ENCODE data around the gene RPLP2.

The RPLP2 gene

GRCh38 chr11:774873-775592 is 34.7 kb upstream of the RPLP2 start:
- DNase-seq, result no peak

GRCh38 chr11:776263-776560 is 33.6 kb upstream of the RPLP2 start:
- no peak for DNase-seq

DNA sequence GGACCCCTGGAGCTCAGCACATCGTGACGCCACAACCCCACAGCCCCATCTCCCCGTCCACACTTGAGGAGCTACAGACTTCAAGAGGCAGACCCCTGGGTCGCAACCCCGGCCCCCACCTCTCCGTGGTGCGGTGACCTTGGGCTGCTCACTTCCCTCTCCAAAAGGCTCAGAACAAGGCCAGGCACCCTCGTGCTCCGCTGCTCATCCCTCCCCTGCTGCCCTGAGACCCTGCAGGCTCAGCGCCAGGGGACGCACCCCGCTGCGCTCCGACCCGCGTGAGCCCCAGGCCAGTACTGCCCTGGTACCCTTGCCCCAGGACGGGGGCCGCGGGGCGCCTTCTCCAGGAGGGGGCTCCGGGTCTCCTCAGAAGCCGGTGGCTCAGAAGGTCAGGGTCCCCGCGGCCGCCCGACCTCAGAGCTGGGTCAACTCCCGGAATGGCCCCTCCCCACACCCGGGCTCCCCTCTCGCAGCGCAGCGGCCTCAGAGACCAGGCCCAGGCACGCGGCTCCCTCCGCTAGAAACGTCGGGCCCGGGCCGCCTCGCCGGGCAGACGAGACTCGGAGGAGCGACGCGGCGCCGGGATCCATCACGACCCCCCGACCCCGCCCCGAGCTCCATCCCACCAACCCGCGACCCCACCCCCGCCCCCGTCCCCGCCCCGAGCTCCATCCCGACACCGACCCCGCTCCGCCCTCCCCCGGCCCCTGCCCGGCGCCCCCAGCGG is 33.0 kb upstream of the RPLP2 start:
- no peak for DNase-seq

DNA sequence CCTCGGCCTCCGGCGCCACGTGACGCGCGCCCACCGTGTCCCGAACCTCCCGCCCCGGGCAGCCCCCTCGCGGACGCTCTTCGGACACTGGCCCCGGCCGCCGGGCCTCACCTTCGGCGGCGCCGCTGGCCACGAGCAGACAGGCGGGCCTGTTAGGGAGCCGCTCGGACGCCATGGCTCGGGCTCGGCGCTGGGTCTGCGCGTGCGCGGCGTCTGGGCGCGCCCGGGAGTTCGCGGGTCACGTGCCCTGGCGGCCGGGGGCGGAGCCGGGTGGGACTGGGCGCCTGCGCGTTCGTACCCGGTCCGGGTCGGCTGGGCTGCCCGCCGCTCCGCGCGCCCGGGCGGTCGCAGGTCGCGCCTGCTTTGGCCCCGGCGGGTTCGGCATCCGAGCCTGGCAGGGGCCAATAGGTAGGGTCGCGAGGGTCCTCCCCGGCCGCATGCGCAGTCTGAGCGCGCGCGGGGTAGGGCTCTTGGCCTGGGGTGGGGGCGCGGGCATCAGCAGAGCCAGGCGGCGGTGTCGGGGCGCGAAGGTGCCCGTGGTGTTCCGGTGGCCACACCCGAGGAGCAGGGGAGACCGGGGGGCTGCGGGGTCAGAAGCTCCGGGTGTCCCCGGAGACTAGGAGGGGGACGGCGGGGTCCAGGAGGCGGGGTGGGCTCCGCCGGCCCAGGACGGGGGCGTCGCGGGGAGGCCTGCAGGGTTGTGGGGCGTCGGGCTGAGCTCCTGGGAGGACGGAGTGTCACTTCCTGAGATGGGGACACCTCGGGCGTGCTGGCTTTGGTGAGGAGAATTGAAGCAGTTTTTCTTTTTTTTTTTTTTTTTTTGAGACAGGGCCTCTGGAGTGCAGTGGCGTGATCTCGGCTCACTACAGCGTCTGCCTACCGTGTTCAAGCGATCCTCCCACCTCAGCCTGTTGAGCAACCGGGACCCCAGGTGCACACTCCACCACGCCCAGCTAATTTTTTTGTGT is 32.2 kb upstream of the RPLP2 start, which contains the start of gene GATD1:
GATD1 (minus strand) TSS at position 200 of the 968 bp plus-strand sequence; CDS start at position 175, 25 bp downstream.
- DNase-seq, result peak in 1 of 2 experiments; percentile 35

DNA sequence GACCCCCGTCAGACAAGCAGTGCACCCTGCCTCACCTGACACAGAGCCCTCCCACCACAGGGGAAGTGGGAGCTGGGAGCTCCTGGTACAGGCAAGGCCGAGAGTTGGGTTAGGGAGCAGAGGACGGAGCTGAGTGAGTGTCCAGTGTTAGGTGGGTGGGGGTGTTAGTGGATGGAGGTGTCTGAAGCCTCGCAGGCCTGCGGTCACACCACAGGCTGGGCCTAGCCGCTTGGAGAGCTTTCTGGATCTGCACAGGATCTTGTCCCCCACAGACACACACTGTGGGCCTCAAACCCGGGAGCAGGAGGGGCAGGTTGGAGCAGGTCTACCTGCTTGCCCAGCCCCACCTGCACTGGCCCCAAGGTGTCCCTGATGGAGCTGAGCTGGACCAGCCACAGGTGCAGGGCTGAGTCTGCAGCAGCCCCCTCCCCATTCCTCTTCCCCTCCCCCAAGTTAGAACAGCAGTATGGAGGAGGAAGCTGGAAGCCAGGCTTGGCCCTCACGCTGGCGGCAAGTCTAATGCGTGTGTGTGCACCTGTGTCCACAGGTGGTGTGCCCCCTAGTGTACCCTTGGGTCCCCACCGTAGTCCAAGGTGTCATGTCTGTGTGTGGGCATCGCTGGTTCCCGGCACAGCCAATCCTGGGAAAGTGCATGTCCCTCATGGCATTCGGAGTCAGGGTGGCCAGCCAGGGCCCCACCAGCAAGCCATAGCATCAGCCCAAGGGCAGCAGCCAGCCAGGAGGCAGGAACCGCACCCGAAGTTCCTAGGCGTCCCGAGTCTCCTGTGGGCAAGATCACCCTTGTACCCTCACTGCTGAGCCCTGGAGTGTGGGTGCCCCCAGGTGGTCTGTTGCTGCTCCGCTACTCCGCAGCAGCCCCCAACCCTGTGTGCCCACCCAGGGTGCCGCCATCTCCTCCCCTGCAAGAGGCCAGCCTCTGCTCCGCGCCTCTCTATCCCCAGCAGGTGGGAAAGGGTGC is 30.5 kb upstream of the RPLP2 start:
- DNase-seq, result no peak

- DNase-seq, result no peak
Measured at GRCh38 chr11:779955-780532, 29.7 kb upstream of the RPLP2 start.

GRCh38 chr11:782264-783174 is 27.2 kb upstream of the RPLP2 start:
- no peak for DNase-seq

GRCh38 chr11:783581-784015 is 26.2 kb upstream of the RPLP2 start:
- DNase-seq, result peak; percentile 80 to 94

DNA sequence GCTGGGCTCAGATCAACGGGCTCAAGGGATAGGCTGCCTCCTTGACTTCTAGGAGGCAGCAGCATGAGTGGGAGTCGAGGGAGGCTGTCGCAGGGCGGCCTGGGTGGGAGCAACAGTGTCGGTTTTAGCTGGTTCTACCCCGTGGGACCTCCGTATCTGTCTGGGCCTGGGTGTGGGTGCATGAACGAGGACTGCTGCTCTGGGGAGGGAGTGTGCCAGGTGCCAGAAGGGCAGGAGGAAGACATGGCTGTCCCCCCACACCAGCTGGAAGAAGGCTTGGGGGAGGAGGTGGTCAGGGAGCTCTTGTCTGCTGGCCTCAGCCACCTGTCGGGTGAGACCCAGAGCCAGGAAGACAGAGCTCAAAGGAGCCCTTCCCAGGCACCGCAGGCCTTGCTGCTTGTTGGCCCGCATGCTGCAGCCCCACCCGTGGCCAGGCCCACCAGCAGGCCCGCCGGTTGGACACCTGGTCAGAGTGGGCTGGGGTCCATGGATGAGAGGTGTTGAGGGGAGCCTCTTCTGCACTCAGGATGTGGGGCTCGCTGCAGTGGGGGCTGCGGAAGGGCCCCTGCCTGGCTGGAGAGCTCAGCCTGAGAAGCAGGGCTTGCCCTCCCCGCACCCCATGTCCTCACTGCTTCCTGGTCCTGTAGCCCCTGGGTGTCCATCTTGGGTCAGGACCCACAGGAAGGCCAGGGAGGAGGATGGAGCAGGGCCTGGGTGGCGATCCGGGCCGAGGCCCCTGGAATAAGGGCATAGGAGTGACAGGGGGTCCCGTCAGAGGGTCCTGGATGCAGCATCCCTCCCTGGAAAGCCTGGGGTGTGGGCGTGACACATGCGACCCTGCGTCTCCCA is 23.3 kb upstream of the RPLP2 start:
- no peak for DNase-seq

DNA sequence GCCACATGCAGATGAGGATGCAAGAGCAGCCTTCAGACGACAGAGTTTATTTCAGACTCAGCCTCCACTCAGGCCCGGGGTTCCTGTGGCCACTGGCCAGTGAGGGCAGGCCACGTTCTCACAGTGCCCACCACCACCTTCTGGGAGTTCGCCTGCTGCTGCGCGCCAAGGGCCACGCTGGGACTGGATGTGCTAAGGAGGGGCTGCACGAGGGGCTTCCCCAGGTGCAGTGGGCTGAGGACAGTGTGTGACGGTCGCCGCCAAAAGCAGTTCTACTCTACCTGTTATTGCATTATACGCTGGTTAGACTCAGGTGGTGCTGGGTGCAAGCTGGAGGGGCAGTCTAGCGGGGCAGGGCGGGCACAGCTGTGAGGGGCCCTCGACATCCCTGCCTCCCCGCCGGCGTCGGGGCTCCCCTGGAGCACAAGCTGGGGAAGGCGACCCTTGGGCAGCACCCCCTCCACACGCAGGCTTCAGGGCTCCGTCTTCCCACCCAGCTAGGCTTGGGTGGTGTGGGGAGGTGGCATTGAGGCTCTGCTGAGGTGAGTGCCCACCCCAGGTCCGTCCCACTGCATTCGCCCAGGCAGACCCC is 22.6 kb upstream of the RPLP2 start:
- DNase-seq, result no peak

DNA sequence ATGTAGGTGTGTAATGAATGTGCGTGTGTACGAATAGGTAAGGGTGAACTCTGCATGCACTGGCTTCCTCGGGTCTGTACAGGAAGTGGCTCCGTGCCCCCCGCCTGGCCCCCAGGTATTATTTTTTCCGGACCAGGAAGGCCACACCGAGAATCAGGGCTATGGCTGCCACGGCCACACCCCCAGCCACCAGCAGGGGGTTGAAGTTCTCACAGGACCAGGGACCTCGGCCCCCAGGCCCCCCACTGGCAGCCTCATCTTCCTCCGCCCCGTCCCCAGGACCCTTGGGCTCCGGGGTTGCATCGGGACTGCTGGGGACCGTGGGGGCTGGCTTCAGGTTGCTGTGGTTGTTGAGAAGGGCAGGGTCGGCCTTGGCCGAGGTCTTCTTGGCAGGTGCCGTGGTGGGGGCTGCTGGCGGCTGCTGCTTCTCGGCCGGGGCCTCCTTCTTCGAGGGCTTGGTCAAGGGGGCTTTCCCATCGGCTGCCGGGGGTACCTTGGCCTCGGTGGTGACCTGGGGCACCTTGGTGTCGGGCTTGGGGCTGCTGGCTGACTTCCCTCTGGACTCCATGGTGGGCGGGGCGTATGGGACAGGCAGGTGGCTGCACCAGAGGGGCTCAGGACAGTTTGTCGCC is 21.6 kb upstream of the RPLP2 start:
- no peak for DNase-seq

- no peak for DNase-seq
Measured at GRCh38 chr11:788953-789940, 20.5 kb upstream of the RPLP2 start.

DNA sequence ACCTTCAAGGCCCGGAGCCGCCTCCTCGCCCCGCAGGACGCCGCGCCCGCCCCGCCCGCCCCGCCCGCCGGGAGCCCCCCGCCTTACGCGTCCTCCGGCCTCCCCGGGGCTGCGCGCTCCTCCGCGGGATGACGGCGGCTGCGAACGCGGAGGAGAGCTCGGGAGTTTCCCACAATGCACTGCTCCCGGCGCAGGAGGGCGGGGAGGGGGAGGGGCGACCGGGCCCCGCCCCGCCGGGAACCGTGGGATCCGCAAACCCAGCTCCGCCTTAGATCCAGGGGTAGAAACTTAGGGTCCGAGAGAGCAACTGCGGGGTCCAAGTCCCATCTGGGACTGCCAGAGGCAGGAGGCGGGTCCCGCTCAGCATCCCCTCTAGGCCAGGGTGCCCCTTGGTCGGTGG is 19.8 kb upstream of the RPLP2 start, which contains the start of gene CEND1:
CEND1 (minus strand) TSS at position 148 of the 400 bp plus-strand sequence. CDS start 1,514 bp downstream, outside the sequence.
- DNase-seq, result no peak

- DNase-seq, result no peak
Measured at GRCh38 chr11:790721-791564, 18.8 kb upstream of the RPLP2 start.

GRCh38 chr11:791658-792534 is 17.9 kb upstream of the RPLP2 start:
- no peak for DNase-seq
